Osteocyte (in vitro differentiated cells): Measurements from ENCODE around the gene MTSS2. TPM values are rescaled to one million over a fixed set of nuclear protein-coding genes. Genes with fewer than 3 reads are reported as not detected.

ENCODE experiments used
- DNase-seq: peaks from one replicate; pipeline ENCODE4 v3.0.0; 2021; ENCODE audit warnings: mixed read lengths; ENCODE audit not compliant: unreplicated experiment; ENCODE audit errors: extremely low spot score
- H3K27ac Mint-ChIP-seq: one replicate; pipeline ENCODE4 v1.8.0; 2021; ENCODE audit warnings: mild to moderate bottlenecking, mixed read lengths; ENCODE audit not compliant: unreplicated experiment
- H3K27me3 Mint-ChIP-seq: one replicate; pipeline ENCODE4 v1.8.0; 2021; ENCODE audit warnings: mixed read lengths; ENCODE audit not compliant: unreplicated experiment
- H3K36me3 Mint-ChIP-seq: one replicate; pipeline ENCODE4 v1.8.0; 2021; ENCODE audit warnings: mixed read lengths; ENCODE audit not compliant: unreplicated experiment
- H3K4me1 Mint-ChIP-seq: one replicate; pipeline ENCODE4 v1.8.0; 2021; ENCODE audit warnings: mixed read lengths; ENCODE audit not compliant: unreplicated experiment
- H3K4me3 Mint-ChIP-seq: one replicate; pipeline ENCODE4 v1.8.0; 2021; ENCODE audit warnings: mild to moderate bottlenecking, moderate library complexity, mixed read lengths; ENCODE audit not compliant: unreplicated experiment
- H3K9me3 Mint-ChIP-seq: one replicate; pipeline ENCODE4 v1.8.0; 2021; ENCODE audit warnings: mixed read lengths; ENCODE audit not compliant: unreplicated experiment
- total RNA-seq: library from RNA; stranded (reverse); gene quantifications from 2 replicates; pipeline ENCODE4 v1.2.1, GENCODE V29; 2021
- TF ChIP-seq, protein P1 (sequence below): fragments of 200-600 bp; sonication (generic); IDR thresholded peaks from 2 replicates; pipeline ENCODE4 v1.5.0; 2021; ENCODE audit warnings: antibody characterized with exemption, mild to moderate bottlenecking, moderate library complexity

MTSS2 gene
- total RNA-seq, 1 donor from 2014 or later, result 156 TPM

- H3K36me3 Mint-ChIP-seq, result no peaks in the 10 kb centered on the region
- no peaks in the 10 kb centered on the region for H3K27me3 Mint-ChIP-seq
- peak overlapping the region; percentile 64 for H3K4me3 Mint-ChIP-seq
- peaks cover 73% of the 10 kb centered on the region for H3K4me1 Mint-ChIP-seq
- H3K27ac Mint-ChIP-seq, result peak overlapping the region; percentile 78
- TF ChIP-seq, protein P1, sequence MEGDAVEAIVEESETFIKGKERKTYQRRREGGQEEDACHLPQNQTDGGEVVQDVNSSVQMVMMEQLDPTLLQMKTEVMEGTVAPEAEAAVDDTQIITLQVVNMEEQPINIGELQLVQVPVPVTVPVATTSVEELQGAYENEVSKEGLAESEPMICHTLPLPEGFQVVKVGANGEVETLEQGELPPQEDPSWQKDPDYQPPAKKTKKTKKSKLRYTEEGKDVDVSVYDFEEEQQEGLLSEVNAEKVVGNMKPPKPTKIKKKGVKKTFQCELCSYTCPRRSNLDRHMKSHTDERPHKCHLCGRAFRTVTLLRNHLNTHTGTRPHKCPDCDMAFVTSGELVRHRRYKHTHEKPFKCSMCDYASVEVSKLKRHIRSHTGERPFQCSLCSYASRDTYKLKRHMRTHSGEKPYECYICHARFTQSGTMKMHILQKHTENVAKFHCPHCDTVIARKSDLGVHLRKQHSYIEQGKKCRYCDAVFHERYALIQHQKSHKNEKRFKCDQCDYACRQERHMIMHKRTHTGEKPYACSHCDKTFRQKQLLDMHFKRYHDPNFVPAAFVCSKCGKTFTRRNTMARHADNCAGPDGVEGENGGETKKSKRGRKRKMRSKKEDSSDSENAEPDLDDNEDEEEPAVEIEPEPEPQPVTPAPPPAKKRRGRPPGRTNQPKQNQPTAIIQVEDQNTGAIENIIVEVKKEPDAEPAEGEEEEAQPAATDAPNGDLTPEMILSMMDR, result no peak
- no peaks in the 10 kb centered on the region for H3K9me3 Mint-ChIP-seq
- DNase-seq, result no peak
Observed at GRCh38 chr16:70686376-70687101, 686 bp upstream of the MTSS2 start.

- no peaks in the 10 kb centered on the region for H3K9me3 Mint-ChIP-seq
- H3K4me3 Mint-ChIP-seq, result peak overlapping the region; percentile 82
- H3K27ac Mint-ChIP-seq, result peak overlapping the region; percentile 47
- no peak for DNase-seq
- H3K4me1 Mint-ChIP-seq, result peaks cover 68% of the 10 kb centered on the region
- TF ChIP-seq, protein P1, result no peak
- no peaks in the 10 kb centered on the region for H3K36me3 Mint-ChIP-seq
- no peaks in the 10 kb centered on the region for H3K27me3 Mint-ChIP-seq
Observed at GRCh38 chr16:70685061-70685937, 554 bp downstream of the MTSS2 start.

DNA sequence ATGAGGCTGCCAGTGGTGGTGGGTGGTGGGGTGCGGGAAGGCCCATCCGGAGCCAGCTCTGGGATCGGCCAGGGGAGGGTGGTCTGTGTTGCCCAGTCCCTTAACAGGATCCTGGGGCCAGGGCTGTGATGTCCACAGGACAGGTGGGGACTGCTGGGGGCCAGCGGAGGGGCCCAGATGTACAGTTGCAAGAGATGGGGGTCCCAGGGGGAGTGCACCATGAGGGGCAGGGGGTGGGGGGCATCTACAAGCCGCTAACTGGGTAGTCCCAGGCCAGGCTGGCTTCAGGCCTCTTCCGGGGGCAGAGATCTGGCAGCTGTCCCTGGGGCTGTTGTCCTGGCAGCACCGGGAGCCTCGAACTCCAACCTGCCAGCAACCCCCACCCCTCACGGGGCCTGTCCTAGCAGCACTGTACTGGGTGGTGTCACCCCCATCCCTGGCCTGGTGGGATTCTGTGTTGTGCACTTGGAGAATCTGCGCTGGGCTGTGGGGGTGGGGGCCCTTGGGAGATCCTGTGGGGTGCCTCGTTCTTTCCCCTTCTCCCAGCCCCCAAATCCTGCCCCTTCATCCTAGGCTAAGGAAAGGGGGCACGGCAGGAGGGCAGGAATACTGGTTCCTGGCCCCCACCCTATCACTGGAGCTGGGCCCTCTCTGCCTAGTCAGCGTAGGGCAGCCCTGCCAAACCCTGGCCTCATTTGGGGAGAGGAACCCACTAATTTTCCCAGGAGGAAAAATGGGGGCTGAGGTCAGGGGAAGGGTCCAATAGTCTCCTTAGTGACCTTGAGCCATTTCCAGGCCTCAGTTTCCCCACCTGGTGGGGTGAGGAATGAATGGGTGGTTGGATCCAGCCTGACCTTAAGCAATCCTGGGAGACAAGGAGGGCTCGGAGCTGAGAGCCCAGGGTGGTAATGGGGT lies 1.4 kb downstream of the MTSS2 start:
- H3K4me3 Mint-ChIP-seq, result peak overlapping the region; percentile 82
- H3K4me1 Mint-ChIP-seq, result peaks cover 62% of the 10 kb centered on the region
- no peak for DNase-seq
- H3K27ac Mint-ChIP-seq, result peak overlapping the region; percentile 47
- H3K27me3 Mint-ChIP-seq, result no peaks in the 10 kb centered on the region
- H3K9me3 Mint-ChIP-seq, result no peaks in the 10 kb centered on the region
- H3K36me3 Mint-ChIP-seq, result no peaks in the 10 kb centered on the region
- TF ChIP-seq, protein P1, result no peak

DNA sequence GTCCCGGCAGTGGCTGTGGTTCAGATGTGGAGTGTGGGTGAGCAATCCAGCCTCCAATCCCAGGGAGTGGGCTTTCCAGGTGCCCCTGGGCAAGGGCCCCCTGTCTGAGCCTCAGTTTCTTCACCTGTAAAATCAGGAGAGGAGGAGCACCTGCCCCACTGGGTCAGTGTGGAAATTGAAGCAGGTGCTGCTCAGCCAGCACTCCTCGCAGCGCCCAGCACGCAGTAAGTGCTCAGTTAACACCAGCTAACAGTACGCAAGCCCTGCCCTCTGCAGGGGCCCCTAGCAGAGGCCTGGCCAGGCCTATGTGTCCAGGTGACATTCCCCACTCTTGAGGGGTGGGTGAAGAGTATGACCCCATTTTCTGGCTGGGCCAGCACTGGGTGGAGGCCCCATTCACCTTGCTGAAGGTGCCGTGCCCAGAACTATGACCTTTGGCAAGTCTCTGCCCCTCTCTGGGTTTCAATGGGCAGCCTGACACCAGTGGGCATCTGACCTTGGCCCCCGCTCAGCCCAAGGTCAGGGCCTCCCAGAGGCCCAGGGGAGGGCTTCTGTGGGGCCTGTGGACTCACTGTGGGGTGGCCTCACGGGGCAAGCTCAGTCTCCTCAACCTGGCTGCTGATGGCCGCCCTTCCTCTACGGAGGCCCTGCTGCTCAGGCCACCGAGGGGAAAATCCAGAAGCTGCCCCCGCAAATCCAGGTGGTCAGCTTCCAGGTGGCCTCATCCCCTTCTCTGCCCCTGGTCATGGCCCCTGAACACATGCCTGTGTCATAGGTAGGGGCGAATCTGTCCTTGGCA lies 2.5 kb downstream of the MTSS2 start:
- Mint-ChIP-seq H3K4me1 (peaks cover 59% of the 10 kb centered on the region), H3K27ac (peak overlapping the region; percentile 73), H3K36me3 (peaks cover 3% of the 10 kb centered on the region), H3K4me3 (peak overlapping the region; percentile 82), H3K9me3 (no peaks in the 10 kb centered on the region), H3K27me3 (no peaks in the 10 kb centered on the region)
- TF ChIP-seq, protein P1, result no peak
- no peak for DNase-seq
